Colon (tissue), 2 donors: Measurements from ENCODE around the gene GNE.
"Not testable (repeated sequence)": the region's sequence is repeated elsewhere in the genome, so short reads cannot be mapped to it uniquely, and the experiment has no call there.

ENCODE experiments used
- FAIRE-seq: peaks from 2 replicates; lab custom pipeline; 2012; peaks lifted over from hg19 to GRCh38; lab: Jason Lieb, UNC
- donor health status: control.
- donor health status: control.

The GNE gene

GRCh38 chr9:36208521-36209253 is 49.6 kb downstream of the GNE start:
- FAIRE-seq, result no peak

GRCh38 chr9:36207546-36208012 is 50.7 kb downstream of the GNE start:
- no peak for FAIRE-seq

GRCh38 chr9:36207016-36207415 is 51.2 kb downstream of the GNE start:
- no peak for FAIRE-seq

GRCh38 chr9:36204906-36205547 is 53.2 kb downstream of the GNE start:
- FAIRE-seq, result no peak

GRCh38 chr9:36194326-36195000 is 63.8 kb downstream of the GNE start:
- FAIRE-seq, result no peak

GRCh38 chr9:36193023-36193422 is 65.2 kb downstream of the GNE start:
- no peak for FAIRE-seq

GRCh38 chr9:36192196-36192595 is 66.1 kb downstream of the GNE start:
- no peak for FAIRE-seq

- no peak for FAIRE-seq
Observed at GRCh38 chr9:36191686-36192085, 66.6 kb downstream of the GNE start.

- FAIRE-seq, result no peak
Observed at GRCh38 chr9:36191290-36191645, 67.0 kb downstream of the GNE start.

GRCh38 chr9:36190388-36191289 is 67.6 kb downstream of the GNE start, which contains the start of gene CLTA:
TSS of gene CLTA (plus strand) at chr9:36190921. CDS start at chr9:36191057, 136 bp downstream.
- no peak for FAIRE-seq

- FAIRE-seq, result no peak
Observed at GRCh38 chr9:36189976-36190375, 68.3 kb downstream of the GNE start.

GRCh38 chr9:36188212-36188611 is 70.0 kb downstream of the GNE start:
- FAIRE-seq, result no peak

GRCh38 chr9:36187414-36187813 is 70.8 kb downstream of the GNE start:
- no peak for FAIRE-seq

GRCh38 chr9:36180243-36180642 is 78.0 kb downstream of the GNE start:
- not testable (repeated sequence) for FAIRE-seq

GRCh38 chr9:36177571-36177970 is 80.7 kb downstream of the GNE start:
- FAIRE-seq, result no peak

- not testable (repeated sequence) for FAIRE-seq
Observed at GRCh38 chr9:36176496-36176895, 81.8 kb downstream of the GNE start.

- FAIRE-seq, result not testable (repeated sequence)
Observed at GRCh38 chr9:36175209-36175608, 83.0 kb downstream of the GNE start.

GRCh38 chr9:36174731-36175130 is 83.5 kb downstream of the GNE start:
- no peak for FAIRE-seq

GRCh38 chr9:36174271-36174670 is 84.0 kb downstream of the GNE start:
- no peak for FAIRE-seq

GRCh38 chr9:36173861-36174260 is 84.4 kb downstream of the GNE start:
- FAIRE-seq, result no peak

- no peak for FAIRE-seq
Observed at GRCh38 chr9:36170531-36170930, 87.7 kb downstream of the GNE start.

- no peak for FAIRE-seq
Observed at GRCh38 chr9:36169708-36170107, 88.5 kb downstream of the GNE start.
